MM.1S (cell line): ENCODE measurements around the gene CFAP46.

Experiments used
- DNase-seq: peaks from one replicate; pipeline ENCODE4 v3.0.0-alpha.2; 2015
- H2AFZ ChIP-seq: fragments of 300-600 bp; sonication (generic); 2 replicates; pipeline ENCODE4 v1.6.0; 2016; ENCODE audit warnings: antibody characterized with exemption, low read length
- H3F3A ChIP-seq: fragments of 300-600 bp; sonication (generic); 2 replicates; pipeline ENCODE4 v1.6.1; 2016; ENCODE audit warnings: mild to moderate bottlenecking, antibody characterized with exemption, low read length, moderate library complexity, mixed read lengths; ENCODE audit not compliant: insufficient read depth
- H3K27ac ChIP-seq: fragments of 300-600 bp; sonication (generic); 2 replicates; pipeline ENCODE4 v1.5.1; 2016; ENCODE audit warnings: mild to moderate bottlenecking, low read length
- H3K27me3 ChIP-seq: fragments of 300-600 bp; sonication (generic); replicated peaks from 2 replicates; pipeline ENCODE4 v1.6.0; 2016; ENCODE audit warnings: low read length; ENCODE audit not compliant: insufficient read depth
- H3K36me3 ChIP-seq: fragments of 300-600 bp; sonication (generic); replicated peaks from 2 replicates; pipeline ENCODE4 v1.6.1; 2016; ENCODE audit warnings: mild to moderate bottlenecking, low read length, mixed read lengths; ENCODE audit not compliant: insufficient read depth
- H3K4me1 ChIP-seq: fragments of 300-600 bp; sonication (generic); 2 replicates; pipeline ENCODE4 v1.6.1; 2016; ENCODE audit warnings: low read length, mixed read lengths
- H3K4me2 ChIP-seq: fragments of 300-600 bp; sonication (generic); 2 replicates; pipeline ENCODE4 v1.6.0; 2016; ENCODE audit warnings: low read depth, low read length
- H3K4me3 ChIP-seq: fragments of 300-600 bp; sonication (generic); 2 replicates; pipeline ENCODE4 v1.5.1; 2016; ENCODE audit warnings: low read length, mixed read lengths
- H3K79me2 ChIP-seq: fragments of 300-600 bp; sonication (generic); 2 replicates; pipeline ENCODE4 v1.6.1; 2016; ENCODE audit warnings: mixed run types, low read length, mixed read lengths
- H3K9ac ChIP-seq: fragments of 300-600 bp; sonication (generic); 2 replicates; pipeline ENCODE4 v1.6.1; 2016; ENCODE audit warnings: low read length, mixed read lengths
- H3K9me2 ChIP-seq: fragments of 300-600 bp; sonication (generic); replicated peaks from 2 replicates; pipeline ENCODE4 v1.6.1; 2016; ENCODE audit warnings: mild to moderate bottlenecking, low read length, mixed read lengths; ENCODE audit not compliant: insufficient read depth
- H3K9me3 ChIP-seq: fragments of 300-600 bp; sonication (generic); replicated peaks from 2 replicates; pipeline ENCODE4 v1.6.1; 2016; ENCODE audit warnings: mild to moderate bottlenecking, low read length, mixed read lengths; ENCODE audit not compliant: insufficient read depth
- H4K20me1 ChIP-seq: fragments of 300-600 bp; sonication (generic); 2 replicates; pipeline ENCODE4 v1.6.1; 2016; ENCODE audit warnings: mild to moderate bottlenecking, low read length, moderate library complexity, mixed read lengths; ENCODE audit not compliant: insufficient read depth
- CTCF ChIP-seq: fragments of 300-600 bp; sonication (generic); IDR thresholded peaks from 2 replicates; pipeline ENCODE4 v1.5.1; 2016; ENCODE audit warnings: antibody characterized with exemption, low read length, mixed read lengths
- EZH2 ChIP-seq: fragments of 300-600 bp; sonication (generic); optimal IDR thresholded peaks from 2 replicates; pipeline ENCODE3; 2017; ENCODE audit warnings: low read depth, mild to moderate bottlenecking, antibody characterized with exemption, low read length, mixed read lengths
- EZH2phosphoT487 ChIP-seq: fragments of 300-600 bp; sonication (generic); IDR thresholded peaks from 2 replicates; pipeline ENCODE4 v1.6.1; 2018; ENCODE audit warnings: antibody characterized with exemption, low read length

Gene CFAP46

GRCh38 chr10:132876993-132877431, 65.4 kb downstream of the CFAP46 start:
- H3K27ac ChIP-seq, result no peak overlapping the region
- no peak overlapping the region for H2AFZ ChIP-seq
- H3K9me2 ChIP-seq, result no peaks in the 10 kb centered on the region
- H3K9ac ChIP-seq, result no peak overlapping the region
- no peaks in the 10 kb centered on the region for H3K4me1 ChIP-seq
- H4K20me1 ChIP-seq, result no peaks in the 10 kb centered on the region
- H3K79me2 ChIP-seq, result no peaks in the 10 kb centered on the region
- TF ChIP-seq CTCF, result no peak
- TF ChIP-seq EZH2phosphoT487, result no peak
- no peak for TF ChIP-seq EZH2
- peaks cover 50% of the 10 kb centered on the region for H3K27me3 ChIP-seq
- DNase-seq, result no peak
- no peak overlapping the region for H3K4me3 ChIP-seq
- no peaks in the 10 kb centered on the region for H3K9me3 ChIP-seq
- no peak overlapping the region for H3K4me2 ChIP-seq
- no peaks in the 10 kb centered on the region for H3F3A ChIP-seq
- no peaks in the 10 kb centered on the region for H3K36me3 ChIP-seq

DNA sequence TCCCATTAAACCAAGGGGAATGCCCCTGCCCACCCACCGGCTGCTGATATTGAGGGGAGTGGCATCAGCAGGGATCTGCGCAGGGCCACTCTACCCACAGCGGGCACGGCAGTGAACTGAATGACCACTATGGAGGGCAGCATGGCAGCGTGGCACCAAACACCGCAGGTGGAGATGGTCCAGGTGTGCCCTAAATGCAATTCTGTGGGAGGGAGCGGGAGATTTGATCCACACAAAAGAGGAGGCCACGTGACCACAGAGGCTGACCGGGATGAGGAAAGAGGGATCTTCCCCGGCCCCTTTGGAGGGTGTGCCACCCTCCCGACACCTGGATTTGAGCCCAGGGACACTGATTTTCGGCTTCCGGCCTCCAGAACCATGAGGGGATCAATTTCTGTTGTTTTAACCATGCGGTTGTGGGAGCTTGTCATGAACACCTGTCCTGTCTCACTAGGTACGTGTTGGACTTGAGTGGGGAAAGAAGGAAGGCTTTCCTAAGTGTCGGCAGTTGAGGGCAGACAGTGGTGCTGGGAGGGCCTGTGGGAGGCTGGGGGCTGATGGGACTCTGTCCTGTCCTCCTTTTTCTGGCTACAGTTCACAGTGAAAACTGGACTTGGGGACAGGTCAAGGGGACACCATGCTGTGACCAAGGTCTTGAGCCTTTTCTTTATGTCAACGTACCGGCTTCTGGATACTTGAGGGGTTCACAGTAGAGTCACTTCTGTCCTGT, 66.1 kb downstream of the CFAP46 start:
- H3K27me3 ChIP-seq, result peaks cover 56% of the 10 kb centered on the region
- no peaks in the 10 kb centered on the region for H4K20me1 ChIP-seq
- no peak for TF ChIP-seq CTCF
- TF ChIP-seq EZH2, result no peak
- no peak for TF ChIP-seq EZH2phosphoT487
- no peaks in the 10 kb centered on the region for H3K9me3 ChIP-seq
- no peaks in the 10 kb centered on the region for H3K79me2 ChIP-seq
- no peak overlapping the region for H3K4me3 ChIP-seq
- DNase-seq, result no peak
- H3K4me1 ChIP-seq, result no peaks in the 10 kb centered on the region
- no peak overlapping the region for H3K27ac ChIP-seq
- no peaks in the 10 kb centered on the region for H3F3A ChIP-seq
- H3K4me2 ChIP-seq, result no peak overlapping the region
- no peaks in the 10 kb centered on the region for H3K36me3 ChIP-seq
- H3K9me2 ChIP-seq, result no peaks in the 10 kb centered on the region
- H3K9ac ChIP-seq, result no peak overlapping the region
- no peak overlapping the region for H2AFZ ChIP-seq

- no peaks in the 10 kb centered on the region for H3K36me3 ChIP-seq
- no peak overlapping the region for H3K4me3 ChIP-seq
- DNase-seq, result no peak
- no peak for TF ChIP-seq EZH2
- no peak for TF ChIP-seq CTCF
- TF ChIP-seq EZH2phosphoT487, result no peak
- H3K9ac ChIP-seq, result no peak overlapping the region
- H2AFZ ChIP-seq, result no peak overlapping the region
- H3K27me3 ChIP-seq, result peaks cover 61% of the 10 kb centered on the region
- no peak overlapping the region for H3K4me2 ChIP-seq
- H3K79me2 ChIP-seq, result no peaks in the 10 kb centered on the region
- no peaks in the 10 kb centered on the region for H3F3A ChIP-seq
- H3K27ac ChIP-seq, result no peak overlapping the region
- no peaks in the 10 kb centered on the region for H3K9me2 ChIP-seq
- H3K4me1 ChIP-seq, result no peaks in the 10 kb centered on the region
- H3K9me3 ChIP-seq, result no peaks in the 10 kb centered on the region
- no peaks in the 10 kb centered on the region for H4K20me1 ChIP-seq
Observed at GRCh38 chr10:132875435-132875834, 66.9 kb downstream of the CFAP46 start.
